Pancreas (tissue), 10 donors: ENCODE measurements around the gene GIMAP2. TPM values are rescaled to one million over a fixed set of nuclear protein-coding genes. Genes with fewer than 3 reads are reported as not detected.

ENCODE experiments used
- ATAC-seq, 4 donors: fragments of 200-7000 bp; cut with Tn5 transposase; one replicate each; pipeline versions ENCODE4 v1.8.0 to v1.9.1; 2020; ENCODE audit warnings: mild to moderate bottlenecking in 4 of 4, moderate library complexity in 4 of 4
- DNase-seq, 6 donors: peaks; one replicate each; pipeline ENCODE4 v3.0.0-alpha.2; 2020
- FAIRE-seq: peaks from 2 replicates; lab custom pipeline; 2012; peaks lifted over from hg19 to GRCh38; lab: Jason Lieb, UNC
- H3K27ac ChIP-seq, 4 donors: fragments of 200-600 bp; sonication (generic); 1 replicate in 3 of 4; 2 replicates in 1 of 4; pipeline versions ENCODE4 v1.5.0 to v1.8.0; 2020
- H3K27me3 ChIP-seq, 4 donors: fragments of 200-600 bp; one replicate each; pipeline ENCODE4 v1.8.0; 2021
- H3K36me3 ChIP-seq, 3 donors: fragments of 200-600 bp; sonication (generic) in 1 of 3; one replicate each; pipeline versions ENCODE4 v1.5.0 to v1.8.0; 2020 to 2021
- H3K4me1 ChIP-seq, 3 donors: fragments of 200-600 bp; one replicate each; pipeline ENCODE4 v1.8.0; 2021
- H3K4me3 ChIP-seq, 4 donors: fragments of 200-600 bp; sonication (generic) in 2 of 4; one replicate each; pipeline versions ENCODE4 v1.5.0 to v1.8.0; 2020 to 2021
- H3K9me3 ChIP-seq, 4 donors: fragments of 200-600 bp; one replicate each; pipeline ENCODE4 v1.8.0; 2021
- WGBS, 2 donors: extraction: QIAGEN DNeasy Blood & Tissue Kit; methylation state at CpG; one replicate each; pipeline ENCODE4 v1.1.7; 2013; 5-methylcytosine and 5-hydroxymethylcytosine counted together
- intact Hi-C, 3 donors: fragments of 100-400 bp; cut with DNase I; formaldehyde crosslinking; loops; one replicate each; pipeline versions ENCODE4 v1.11.1 to v1.14.2; 2022
- polyA plus RNA-seq, 2 donors: library from polyadenylated mRNA; stranded (reverse); fragments of 200-250 nt; gene quantifications; one replicate each; pipeline ENCODE4 v1.2.3, GENCODE V29; 2013
- total RNA-seq, 6 donors: library from RNA; stranded (reverse); fragmentation: NEBNext Ultra II Directional in 4 of 6; extraction: Animal tissue kit (Norgen Biotek cat#: 25700) in 4 of 6; gene quantifications; one replicate each; pipeline versions ENCODE4 v1.2.1 to v1.2.4, GENCODE V29; 2021 to 2023
- TF ChIP-seq, protein P1 (sequence below), 4 donors: fragments of 200-600 bp; sonication (generic) in 3 of 4; IDR thresholded peaks; one replicate each; pipeline versions ENCODE4 v1.5.0 to v1.8.0; 2021; ENCODE audit warnings: antibody characterized with exemption in 4 of 4
- donor health status: healthy with polysubstance abuse.
- donor health status: DM: no; HTN: no; CAD: no; lungs with moderate emphysema.
- donor health status: DM: no; HTN: no; CAD: no.
- donor health status: control.
- donor health status: control.
- donor health status: Bipolar disorder and iron deficiency.
- donor health status: DM: yes; HTN: yes; CAD: no.
- donor health status: DM: no; HTN: no; CAD: no.
- donor health status: DM: no; HTN: no; CAD: no.
- donor health status: DM: yes; HTN: yes; CAD: no.

GIMAP2 gene
- total RNA-seq (1 to 10 TPM in 3 of 6 donors, under 1 TPM in 3; 0.51 to 6.2 (median 1.3) TPM), polyA plus RNA-seq (1 to 10 TPM; 1.7 to 2.3 TPM)

- Histone ChIP-seq H3K4me3 (peak within 1 kb of the TSS in 3 of 4 donors; percentile 1 to 34 (median 17)), H3K27me3 (no peaks in the 10 kb centered on the region), H3K9me3 (no peaks in the 10 kb centered on the region), H3K36me3 (no peaks in the 10 kb centered on the region), H3K27ac (peak within 1 kb of the TSS in 2 of 4 donors; percentile 1 to 47), H3K4me1 (no peaks in the 10 kb centered on the region)
- TF ChIP-seq, protein P1, sequence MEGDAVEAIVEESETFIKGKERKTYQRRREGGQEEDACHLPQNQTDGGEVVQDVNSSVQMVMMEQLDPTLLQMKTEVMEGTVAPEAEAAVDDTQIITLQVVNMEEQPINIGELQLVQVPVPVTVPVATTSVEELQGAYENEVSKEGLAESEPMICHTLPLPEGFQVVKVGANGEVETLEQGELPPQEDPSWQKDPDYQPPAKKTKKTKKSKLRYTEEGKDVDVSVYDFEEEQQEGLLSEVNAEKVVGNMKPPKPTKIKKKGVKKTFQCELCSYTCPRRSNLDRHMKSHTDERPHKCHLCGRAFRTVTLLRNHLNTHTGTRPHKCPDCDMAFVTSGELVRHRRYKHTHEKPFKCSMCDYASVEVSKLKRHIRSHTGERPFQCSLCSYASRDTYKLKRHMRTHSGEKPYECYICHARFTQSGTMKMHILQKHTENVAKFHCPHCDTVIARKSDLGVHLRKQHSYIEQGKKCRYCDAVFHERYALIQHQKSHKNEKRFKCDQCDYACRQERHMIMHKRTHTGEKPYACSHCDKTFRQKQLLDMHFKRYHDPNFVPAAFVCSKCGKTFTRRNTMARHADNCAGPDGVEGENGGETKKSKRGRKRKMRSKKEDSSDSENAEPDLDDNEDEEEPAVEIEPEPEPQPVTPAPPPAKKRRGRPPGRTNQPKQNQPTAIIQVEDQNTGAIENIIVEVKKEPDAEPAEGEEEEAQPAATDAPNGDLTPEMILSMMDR (IDR thresholded peaks at IDR 0.05), result no peak
- DNase-seq, result no peak
- intact Hi-C loops, result no loop called here
- 23% methylated on average over 6 of the region's 6 CpGs for WGBS, 2 donors
- no peak for FAIRE-seq
- peak in 3 of 4 donors; percentile 72 to 91 (median 88) for ATAC-seq
Observed at GRCh38 chr7:150685219-150686029, at the start of gene GIMAP2. TSS of gene GIMAP2 (plus strand) at chr7:150685706. CDS start at chr7:150687060, 1,354 bp downstream.

DNA sequence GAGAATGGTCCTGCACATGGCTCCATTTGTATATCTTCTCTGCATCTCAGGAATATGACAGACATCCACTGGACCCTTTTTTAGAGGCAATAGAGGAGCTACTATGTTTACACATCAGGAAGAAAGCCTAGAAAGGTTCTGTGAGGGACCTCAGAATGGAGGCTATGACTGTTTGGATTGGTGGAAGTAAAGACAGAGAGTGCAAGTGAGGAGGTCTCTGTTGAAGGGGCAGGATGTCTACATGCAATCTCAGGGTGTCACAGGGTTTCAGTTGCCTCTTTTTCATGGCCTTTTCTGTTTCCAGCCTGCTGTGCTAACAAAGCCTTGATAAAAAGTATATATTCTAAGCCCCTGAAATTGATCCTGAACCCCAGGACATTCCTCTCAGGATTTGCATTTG, 43.7 kb upstream of the GIMAP2 start:
- ATAC-seq (no peak), DNase-seq (no peak), FAIRE-seq (no peak)
- H3K27ac ChIP-seq, result no peak overlapping the region
- intact Hi-C loops, result no loop called here
- H3K4me3 ChIP-seq, result no peak overlapping the region
- no peaks in the 10 kb centered on the region for H3K36me3 ChIP-seq
- TF ChIP-seq, protein P1 (IDR thresholded peaks at IDR 0.05), result no peak
- H3K27me3 ChIP-seq, result peaks cover 0 to 3% (median 0%) of the 10 kb centered on the region in 4 donors
- H3K4me1 ChIP-seq, result no peaks in the 10 kb centered on the region
- no peaks in the 10 kb centered on the region for H3K9me3 ChIP-seq

DNA sequence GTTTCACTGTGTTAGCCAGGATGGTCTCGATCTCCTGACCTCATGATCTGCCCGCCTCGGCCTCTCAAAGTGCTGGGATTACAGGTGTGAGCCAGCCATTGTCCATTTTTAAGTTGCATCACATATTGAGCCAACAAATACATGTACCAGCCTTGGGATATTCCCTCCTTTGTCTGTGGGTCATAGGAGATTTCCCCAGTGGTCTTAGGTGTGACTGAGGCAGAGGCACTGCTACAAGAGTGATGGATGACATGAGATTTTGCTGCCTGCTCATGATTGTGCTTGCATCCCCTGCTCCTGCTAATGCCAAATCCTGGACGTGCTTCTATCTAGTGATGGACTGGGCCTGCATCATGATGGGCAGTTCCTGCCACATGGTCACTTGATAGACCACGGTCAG, 42.6 kb upstream of the GIMAP2 start:
- Histone ChIP-seq H3K4me1 (no peaks in the 10 kb centered on the region), H3K36me3 (no peaks in the 10 kb centered on the region), H3K9me3 (no peaks in the 10 kb centered on the region), H3K27me3 (peaks cover 0 to 3% (median 0%) of the 10 kb centered on the region in 4 donors), H3K27ac (no peak overlapping the region), H3K4me3 (no peak overlapping the region)
- intact Hi-C loops, result no loop called here
- no peak for ATAC-seq
- DNase-seq, result no peak
- FAIRE-seq, result no peak
- TF ChIP-seq, protein P1 (IDR thresholded peaks at IDR 0.05), result no peak
- WGBS, 2 donors, result 68 to 69% methylated on average over 5 of the region's 5 CpGs

DNA sequence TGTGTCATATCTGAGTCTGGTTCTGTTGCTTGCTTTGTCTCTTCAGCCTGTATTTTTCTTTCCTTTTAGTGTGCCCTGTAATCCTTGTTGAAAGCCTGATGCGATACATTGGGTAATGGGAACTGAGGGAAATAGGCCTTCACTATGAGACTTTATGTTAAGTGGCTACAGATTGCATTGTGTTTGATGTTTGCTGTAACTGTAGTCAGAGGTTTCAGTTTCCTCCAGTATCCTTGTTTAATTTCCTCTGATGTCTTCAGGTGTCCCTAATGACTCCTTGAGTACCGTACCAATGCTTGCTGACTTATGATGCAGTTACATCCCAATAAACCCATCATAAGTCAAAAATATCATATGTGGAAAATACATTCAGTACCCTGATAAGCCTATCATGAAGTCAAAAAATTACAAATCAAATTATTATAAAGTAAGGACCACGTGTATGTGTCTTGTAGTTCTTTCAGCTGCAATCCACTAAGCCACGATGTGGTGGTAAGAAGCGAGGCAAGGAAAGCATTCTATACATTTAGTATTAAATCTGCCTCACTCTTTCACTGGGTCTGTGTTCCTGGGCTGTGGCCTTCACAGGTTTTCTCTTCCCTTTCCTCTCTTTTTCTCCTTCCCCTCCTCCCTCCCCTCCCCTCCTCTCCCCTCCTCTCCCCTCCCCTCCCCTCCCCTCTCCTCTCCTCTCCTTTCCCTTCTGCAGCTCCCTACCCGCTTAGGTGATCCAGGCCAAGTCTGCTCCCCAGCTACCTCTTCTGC, 40.1 kb upstream of the GIMAP2 start:
- DNase-seq (no peak), FAIRE-seq (no peak), ATAC-seq (no peak)
- H3K4me1 ChIP-seq, result no peaks in the 10 kb centered on the region
- TF ChIP-seq, protein P1 (IDR thresholded peaks at IDR 0.05), result no peak
- intact Hi-C loops, result no loop called here
- H3K36me3 ChIP-seq, result no peaks in the 10 kb centered on the region
- no peaks in the 10 kb centered on the region for H3K27me3 ChIP-seq
- 75 to 78% methylated on average over 6 of the region's 6 CpGs for WGBS, 2 donors
- no peaks in the 10 kb centered on the region for H3K9me3 ChIP-seq
- no peak overlapping the region for H3K4me3 ChIP-seq
- no peak overlapping the region for H3K27ac ChIP-seq
